Coronary artery (tissue), 2 donors: ENCODE data around the gene PFKFB3.
A peak's percentile ranks its signal among the peaks of the same experiment; 100 is the strongest.
"Not testable (repeated sequence)": the region's sequence is repeated elsewhere in the genome, so short reads cannot be mapped to it uniquely, and the experiment has no call there.

Source experiments
- DNase-seq: peaks from one replicate; pipeline ENCODE4 v3.0.0-alpha.2; 2017; ENCODE audit warnings: low spot score
- H3K27ac ChIP-seq, 2 donors: fragments of 200-600 bp; sonication (generic); one replicate each; pipeline ENCODE4 v1.5.1; 2016 to 2019
- H3K4me3 ChIP-seq: fragments of 200-600 bp; sonication (generic); 2 replicates; pipeline ENCODE4 v1.5.1; 2016; ENCODE audit warnings: mild to moderate bottlenecking, moderate library complexity
- CTCF ChIP-seq: fragments of 200-600 bp; sonication (generic); IDR thresholded peaks from one replicate; pipeline ENCODE4 v1.5.1; 2019; ENCODE audit warnings: antibody characterized with exemption

The PFKFB3 gene

DNA sequence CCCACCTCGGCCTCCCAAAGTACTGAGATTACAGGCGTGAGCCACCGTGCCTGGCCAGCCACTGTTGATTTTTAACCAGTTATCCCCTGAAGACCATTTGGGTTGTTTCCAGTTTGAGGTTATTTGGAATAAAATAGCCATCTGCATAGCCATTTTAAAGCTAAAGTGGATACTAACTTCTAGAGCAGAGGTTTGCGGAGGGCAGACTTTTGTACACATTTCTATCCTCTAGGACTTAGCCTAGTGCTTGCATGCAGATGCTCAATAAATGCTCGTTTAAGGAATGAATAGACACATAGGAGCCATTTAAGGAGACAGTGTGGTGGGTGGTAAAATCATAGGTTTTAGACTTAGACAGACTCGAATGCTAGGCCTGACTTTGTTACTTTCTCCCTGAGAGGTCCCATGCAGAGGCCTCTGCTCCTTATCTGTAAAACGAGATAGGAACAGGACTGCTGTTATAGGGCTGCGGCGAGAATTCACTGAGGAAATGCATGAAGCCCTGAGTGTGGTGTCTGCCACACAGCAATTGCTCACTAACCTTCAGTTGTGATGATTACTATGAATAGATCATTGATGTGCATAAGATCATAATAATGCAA lies 75.9 kb downstream of the PFKFB3 start:
- no peak for DNase-seq
- no peak for TF ChIP-seq CTCF

GRCh38 chr10:6279540-6280267 lies 77.0 kb downstream of the PFKFB3 start:
- H3K4me3 ChIP-seq, result no peak overlapping the region
- peak overlapping the region in 1 of 2 donors; percentile 52 for H3K27ac ChIP-seq
- DNase-seq, result no peak

More for the DNA sequence above, 75.9 kb downstream of the PFKFB3 start:
- H3K4me3 ChIP-seq, result no peak overlapping the region
- peak overlapping the region in 1 of 2 donors; percentile 28 for H3K27ac ChIP-seq

DNA sequence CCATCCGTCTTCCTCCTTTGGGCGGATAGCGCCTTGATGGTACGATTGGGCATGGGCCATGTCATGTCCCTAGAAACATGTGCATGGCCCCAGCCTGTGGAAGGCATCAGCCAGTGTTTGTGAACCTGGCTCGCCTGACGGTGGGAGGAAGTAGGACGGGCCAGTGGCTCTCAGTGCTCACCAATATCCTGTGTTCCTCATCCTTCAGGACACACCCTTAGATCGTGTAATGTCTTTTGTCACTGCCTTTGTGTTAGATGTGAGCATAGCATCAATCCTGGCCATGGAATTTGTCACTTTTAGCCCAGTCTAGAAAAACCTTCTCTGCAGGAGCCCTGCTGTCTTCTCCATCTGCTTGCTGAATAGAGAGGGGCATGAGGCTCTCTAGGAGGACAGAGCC lies 77.6 kb downstream of the PFKFB3 start:
- DNase-seq, result no peak
- TF ChIP-seq CTCF, result no peak
- Histone ChIP-seq H3K27ac (peak overlapping the region in 1 of 2 donors; percentile 52), H3K4me3 (no peak overlapping the region)

More at GRCh38 chr10:6279540-6280267, 77.0 kb downstream of the PFKFB3 start:
- TF ChIP-seq CTCF, result no peak

DNA sequence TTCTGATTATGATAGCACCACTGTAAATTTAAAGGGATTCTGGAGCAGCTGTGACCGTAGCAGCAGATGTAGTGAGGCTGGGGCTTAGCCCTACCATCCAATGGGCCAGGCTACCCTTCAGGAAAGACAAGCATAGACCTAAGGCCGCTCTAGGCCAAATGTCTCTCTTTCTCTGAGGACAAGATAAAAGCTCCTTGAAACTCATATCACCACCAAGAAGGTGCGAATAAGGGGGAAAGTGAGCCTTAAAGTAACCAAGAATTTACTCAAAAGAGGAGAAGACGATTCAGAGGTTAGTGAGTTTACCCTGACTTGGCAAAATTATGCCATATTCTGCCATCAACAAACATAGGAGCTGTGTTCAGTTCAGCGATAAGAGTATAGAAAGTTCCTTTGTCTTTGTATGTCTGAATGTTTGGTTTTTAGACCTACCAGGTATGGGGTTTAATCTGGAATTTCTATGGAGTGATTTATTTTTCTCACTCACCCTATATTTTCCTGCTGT lies 79.8 kb downstream of the PFKFB3 start:
- no peak overlapping the region for H3K4me3 ChIP-seq
- no peak for DNase-seq
- no peak overlapping the region for H3K27ac ChIP-seq
- TF ChIP-seq CTCF, result no peak

DNA sequence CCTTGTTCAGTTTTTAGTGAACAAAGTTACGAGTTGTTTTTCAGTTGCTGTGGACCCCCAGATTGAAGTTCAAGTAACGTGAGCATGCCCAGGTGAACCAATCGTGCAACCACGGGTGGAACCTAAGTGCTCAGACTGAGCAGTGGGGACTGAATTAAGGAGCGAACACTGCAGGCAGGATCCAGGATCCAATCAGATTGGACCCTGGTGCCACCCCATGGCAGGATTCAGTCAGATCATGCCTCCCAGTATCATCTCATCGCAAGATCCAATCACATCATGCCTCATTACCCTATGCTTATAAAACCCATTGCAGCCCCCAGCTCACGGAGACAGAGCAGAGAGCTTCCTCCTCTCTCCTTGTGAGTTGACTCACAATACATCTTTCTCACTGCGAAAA lies 80.9 kb downstream of the PFKFB3 start:
- no peak for DNase-seq
- TF ChIP-seq CTCF, result no peak
- H3K4me3 ChIP-seq, result no peak overlapping the region
- no peak overlapping the region for H3K27ac ChIP-seq

GRCh38 chr10:6290621-6291020 lies 87.9 kb downstream of the PFKFB3 start:
- not testable (repeated sequence) for H3K27ac ChIP-seq, DNase-seq, H3K4me3 ChIP-seq

GRCh38 chr10:6292741-6293151 lies 90.0 kb downstream of the PFKFB3 start:
- no peak for TF ChIP-seq CTCF
- no peak overlapping the region for H3K4me3 ChIP-seq
- H3K27ac ChIP-seq, result no peak overlapping the region
- DNase-seq, result no peak

- peak overlapping the region in 1 of 2 donors; percentile 25 for H3K27ac ChIP-seq
- DNase-seq, result not testable (repeated sequence)
These were observed 93.7 kb downstream of the PFKFB3 start for GRCh38 chr10:6296425-6296824.

More at GRCh38 chr10:6296425-6296824, 93.7 kb downstream of the PFKFB3 start:
- not testable (repeated sequence) for H3K4me3 ChIP-seq
